HFFc6 (cell line): ENCODE data around the gene SVBP. TPM values are rescaled to one million over a fixed set of nuclear protein-coding genes. Genes with fewer than 3 reads are reported as not detected.

Source experiments
- DNase-seq: peaks from one replicate; pipeline ENCODE4 v3.0.0-alpha.2; 2018
- H3K27ac Mint-ChIP-seq: 2 replicates; pipeline ENCODE4 v1.8.0; 2020; ENCODE audit warnings: mild to moderate bottlenecking, mixed read lengths
- H3K27me3 Mint-ChIP-seq: 2 replicates; pipeline ENCODE4 v1.8.0; 2021; ENCODE audit warnings: mild to moderate bottlenecking, moderate library complexity, mixed read lengths; ENCODE audit not compliant: insufficient read depth
- H3K36me3 Mint-ChIP-seq: 2 replicates; pipeline ENCODE4 v1.8.0; 2021; ENCODE audit warnings: low read depth, mixed read lengths
- H3K4me1 Mint-ChIP-seq: 2 replicates; pipeline ENCODE4 v1.8.0; 2020; ENCODE audit warnings: low read depth, mixed read lengths
- H3K4me3 Mint-ChIP-seq: 2 replicates; pipeline ENCODE4 v1.8.0; 2020; ENCODE audit warnings: mild to moderate bottlenecking, moderate library complexity, mixed read lengths
- H3K9me3 Mint-ChIP-seq: 2 replicates; pipeline ENCODE4 v1.8.0; 2020; ENCODE audit warnings: mild to moderate bottlenecking, mixed read lengths
- total RNA-seq, 6 experiments: library from RNA; stranded (reverse); fragmentation: NEBNext Ultra II Directional; extraction: Animal tissue kit (Norgen Biotek cat#: 25700); gene quantifications; 2 replicates in 1 of 6; 3 replicates in 5 of 6; pipeline ENCODE4 v1.2.3, GENCODE V29; 2021
- TF ChIP-seq, protein P1 (sequence below): fragments of 200-600 bp; sonication (generic); IDR thresholded peaks from 2 replicates; pipeline ENCODE4 v1.5.0; 2021; ENCODE audit warnings: antibody characterized with exemption, mild to moderate bottlenecking

Gene SVBP
- total RNA-seq, 6 experiments from 2014 or later, result 9.6 to 17.8 (median 14.7) TPM

DNA sequence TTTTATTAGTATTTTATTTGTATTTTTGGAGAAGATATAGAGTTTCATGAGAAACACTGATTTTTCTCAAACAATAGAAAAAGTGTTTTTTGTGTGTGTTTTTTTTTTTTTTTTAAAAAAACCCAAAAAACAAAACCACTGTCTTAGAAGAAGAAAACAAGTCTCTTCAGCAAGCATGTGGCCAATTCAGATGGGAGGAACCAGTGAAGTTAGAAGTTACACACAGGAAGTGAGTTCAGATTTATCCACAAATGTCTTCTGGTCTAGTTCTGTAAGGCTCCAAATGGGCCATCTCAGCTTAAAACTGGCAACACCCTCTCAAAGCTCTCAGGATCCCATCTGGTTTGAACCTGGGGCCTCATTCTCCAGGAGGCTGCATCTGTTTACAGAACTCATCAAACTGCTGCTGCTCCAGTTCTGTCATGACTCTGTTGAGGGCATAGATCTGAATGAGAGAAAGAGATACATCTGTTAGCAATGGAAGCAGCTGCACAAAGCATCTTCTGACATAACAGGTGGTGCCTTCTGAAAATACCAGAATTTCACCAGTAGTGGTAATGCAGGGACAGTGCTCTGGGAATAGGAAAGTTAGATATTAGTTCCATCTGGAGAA is 10.0 kb downstream of the SVBP start:
- Mint-ChIP-seq H3K27ac (peak overlapping the region; percentile 12; the same call in 1 of the 2 replicates), H3K27me3 (peaks cover 1% of the 10 kb centered on the region; the same call in 1 of the 2 replicates), H3K9me3 (no peaks in the 10 kb centered on the region), H3K4me3 (no peak overlapping the region; the same call in 1 of the 2 replicates), H3K36me3 (peaks cover 7% of the 10 kb centered on the region; the same call in 1 of the 2 replicates), H3K4me1 (peaks cover 26% of the 10 kb centered on the region)
- TF ChIP-seq, protein P1, sequence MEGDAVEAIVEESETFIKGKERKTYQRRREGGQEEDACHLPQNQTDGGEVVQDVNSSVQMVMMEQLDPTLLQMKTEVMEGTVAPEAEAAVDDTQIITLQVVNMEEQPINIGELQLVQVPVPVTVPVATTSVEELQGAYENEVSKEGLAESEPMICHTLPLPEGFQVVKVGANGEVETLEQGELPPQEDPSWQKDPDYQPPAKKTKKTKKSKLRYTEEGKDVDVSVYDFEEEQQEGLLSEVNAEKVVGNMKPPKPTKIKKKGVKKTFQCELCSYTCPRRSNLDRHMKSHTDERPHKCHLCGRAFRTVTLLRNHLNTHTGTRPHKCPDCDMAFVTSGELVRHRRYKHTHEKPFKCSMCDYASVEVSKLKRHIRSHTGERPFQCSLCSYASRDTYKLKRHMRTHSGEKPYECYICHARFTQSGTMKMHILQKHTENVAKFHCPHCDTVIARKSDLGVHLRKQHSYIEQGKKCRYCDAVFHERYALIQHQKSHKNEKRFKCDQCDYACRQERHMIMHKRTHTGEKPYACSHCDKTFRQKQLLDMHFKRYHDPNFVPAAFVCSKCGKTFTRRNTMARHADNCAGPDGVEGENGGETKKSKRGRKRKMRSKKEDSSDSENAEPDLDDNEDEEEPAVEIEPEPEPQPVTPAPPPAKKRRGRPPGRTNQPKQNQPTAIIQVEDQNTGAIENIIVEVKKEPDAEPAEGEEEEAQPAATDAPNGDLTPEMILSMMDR, result no peak
- DNase-seq, result no peak

DNA sequence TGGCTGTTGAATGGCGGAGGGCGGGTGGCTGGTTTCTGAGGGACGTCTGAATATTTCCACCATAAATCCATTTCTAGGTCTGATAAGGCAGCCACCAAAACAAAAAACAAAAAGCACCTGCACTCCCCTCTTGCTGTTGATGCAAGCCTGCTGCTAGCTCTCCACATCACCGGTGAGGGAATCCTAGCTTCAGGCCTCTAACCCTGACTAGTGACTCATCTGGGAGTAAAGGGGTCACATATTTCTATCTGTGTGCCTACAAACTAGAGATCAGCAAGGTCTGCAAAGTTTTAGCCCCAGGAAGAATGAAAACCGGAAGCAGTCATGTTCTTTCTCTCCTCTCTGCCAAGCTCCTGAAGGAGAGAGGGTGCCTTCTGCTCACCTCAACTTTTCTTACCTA is 10.6 kb downstream of the SVBP start:
- peaks cover 31% of the 10 kb centered on the region for H3K4me1 Mint-ChIP-seq
- H3K36me3 Mint-ChIP-seq, result peaks cover 7% of the 10 kb centered on the region; the same call in 1 of the 2 replicates
- no peak for DNase-seq
- TF ChIP-seq, protein P1, result no peak
- H3K9me3 Mint-ChIP-seq, result no peaks in the 10 kb centered on the region
- H3K27me3 Mint-ChIP-seq, result peaks cover 1% of the 10 kb centered on the region; the same call in 1 of the 2 replicates
- H3K4me3 Mint-ChIP-seq, result peak overlapping the region; percentile 37; the same call in 1 of the 2 replicates
- H3K27ac Mint-ChIP-seq, result peak overlapping the region; percentile 21; the same call in 1 of the 2 replicates

DNA sequence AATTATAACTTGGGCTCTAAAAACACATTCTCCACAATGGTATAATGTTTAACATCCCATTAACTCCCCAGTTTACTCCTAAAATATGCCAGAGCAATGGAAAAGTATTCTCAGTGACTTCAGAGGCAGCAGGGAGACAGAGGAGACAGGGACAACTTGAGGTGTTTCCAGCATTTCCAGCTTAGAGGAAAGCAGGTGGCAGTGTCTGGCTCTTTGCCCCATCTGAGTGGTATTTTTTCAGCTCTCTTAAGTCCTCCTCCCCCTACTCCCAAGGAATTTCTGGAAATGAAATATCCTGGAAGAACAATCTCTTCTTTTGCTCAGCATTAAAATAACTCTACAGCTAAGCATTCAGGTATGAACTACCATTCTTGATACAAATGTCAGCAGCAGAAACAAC is 11.0 kb downstream of the SVBP start:
- Mint-ChIP-seq H3K9me3 (no peaks in the 10 kb centered on the region), H3K27ac (peak overlapping the region; percentile 21; the same call in 1 of the 2 replicates), H3K36me3 (peaks cover 7% of the 10 kb centered on the region; the same call in 1 of the 2 replicates), H3K4me1 (peaks cover 31% of the 10 kb centered on the region), H3K27me3 (peaks cover 2% of the 10 kb centered on the region), H3K4me3 (no peak overlapping the region)
- DNase-seq, result no peak
- TF ChIP-seq, protein P1, result no peak

DNA sequence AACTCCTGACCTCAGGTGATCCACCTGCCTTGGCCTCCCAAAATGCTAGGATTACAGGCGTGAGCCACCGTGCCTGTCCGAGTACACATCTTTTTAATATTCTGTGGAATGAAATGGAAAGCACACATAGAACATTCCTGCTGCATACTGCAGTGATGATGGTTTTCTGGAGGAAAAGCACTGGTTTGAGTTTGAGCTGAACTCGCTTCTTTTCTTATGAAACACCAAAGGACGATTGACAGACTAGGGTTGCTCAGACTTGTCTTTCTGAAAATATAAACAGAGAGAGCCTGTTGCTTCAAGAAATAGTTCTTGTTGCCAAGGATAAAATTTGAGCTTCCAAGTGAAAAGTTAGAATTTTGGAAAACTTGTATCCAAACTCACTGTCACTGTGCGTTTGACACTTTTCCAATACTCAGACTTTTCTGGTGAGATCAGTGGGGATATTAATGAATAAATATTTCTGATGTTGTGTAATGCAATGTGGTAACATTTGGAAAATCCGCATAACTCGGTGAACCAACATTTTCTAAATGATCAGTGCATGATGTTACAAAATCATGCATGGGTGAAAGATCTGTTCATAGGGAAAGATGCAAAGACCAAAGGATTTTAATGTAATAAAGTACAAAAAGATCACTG is 15.2 kb downstream of the SVBP start:
- no peaks in the 10 kb centered on the region for H3K9me3 Mint-ChIP-seq
- no peak overlapping the region for H3K4me3 Mint-ChIP-seq
- H3K27me3 Mint-ChIP-seq, result peaks cover 9% of the 10 kb centered on the region
- H3K36me3 Mint-ChIP-seq, result peaks cover 7% of the 10 kb centered on the region; the same call in 1 of the 2 replicates
- peak; percentile 25 for DNase-seq
- H3K4me1 Mint-ChIP-seq, result peaks cover 21% of the 10 kb centered on the region
- no peak overlapping the region; the same call in none of the 2 replicates for H3K27ac Mint-ChIP-seq
- TF ChIP-seq, protein P1, result no peak

DNA sequence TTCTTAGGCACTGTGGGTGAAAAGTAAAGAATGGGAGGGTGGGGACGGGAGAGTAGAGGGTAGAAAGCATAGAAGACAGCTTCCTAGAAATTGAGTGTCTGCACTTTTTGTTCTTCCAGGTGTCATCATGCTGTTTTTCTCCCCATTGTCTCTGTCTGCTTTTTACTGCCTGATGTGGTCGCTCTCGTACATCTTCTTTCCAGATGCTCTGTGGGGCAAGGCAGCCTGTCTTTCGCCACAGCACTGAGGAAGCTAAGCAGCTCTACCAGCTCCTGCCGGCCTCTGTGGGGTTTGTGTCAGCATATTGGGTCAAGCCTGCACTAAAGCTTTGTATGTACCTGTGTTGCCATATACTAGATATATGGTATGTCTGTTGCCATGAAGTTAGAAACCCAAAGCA is 19.2 kb downstream of the SVBP start:
- peaks cover 12% of the 10 kb centered on the region for H3K27me3 Mint-ChIP-seq
- DNase-seq, result no peak
- TF ChIP-seq, protein P1, result no peak
- H3K9me3 Mint-ChIP-seq, result no peaks in the 10 kb centered on the region
- H3K4me3 Mint-ChIP-seq, result no peak overlapping the region
- H3K36me3 Mint-ChIP-seq, result no peaks in the 10 kb centered on the region
- H3K27ac Mint-ChIP-seq, result no peak overlapping the region
- peaks cover 7% of the 10 kb centered on the region for H3K4me1 Mint-ChIP-seq
